Measurements from ENCODE around the gene SRM.

- TF ChIP-seq CTCF (IDR thresholded peaks at IDR 0.05) (peak in 1 of 3 experiments; percentile 14), POLR2AphosphoS5 (IDR thresholded peaks at IDR 0.05) (peak; percentile 87 to 93), POLR2A (IDR thresholded peaks at IDR 0.05; ENCODE audit: low read depth) (peak; percentile 19)
Measured at GRCh38 chr1:11099310-11100148, 39.7 kb upstream of the SRM start, which contains the start of gene EXOSC10.

Data from esophagus muscularis mucosa (tissue), 3 donors.